ENCODE data around the gene ATP9A. TPM values are rescaled to one million over a fixed set of nuclear protein-coding genes. Genes with fewer than 3 reads are reported as not detected.

Gene ATP9A
- total and polyA plus RNA-seq, 2 of the 4 experiments (the other 2 are of a cell fraction): 10.6 to 22.4 TPM

DNA sequence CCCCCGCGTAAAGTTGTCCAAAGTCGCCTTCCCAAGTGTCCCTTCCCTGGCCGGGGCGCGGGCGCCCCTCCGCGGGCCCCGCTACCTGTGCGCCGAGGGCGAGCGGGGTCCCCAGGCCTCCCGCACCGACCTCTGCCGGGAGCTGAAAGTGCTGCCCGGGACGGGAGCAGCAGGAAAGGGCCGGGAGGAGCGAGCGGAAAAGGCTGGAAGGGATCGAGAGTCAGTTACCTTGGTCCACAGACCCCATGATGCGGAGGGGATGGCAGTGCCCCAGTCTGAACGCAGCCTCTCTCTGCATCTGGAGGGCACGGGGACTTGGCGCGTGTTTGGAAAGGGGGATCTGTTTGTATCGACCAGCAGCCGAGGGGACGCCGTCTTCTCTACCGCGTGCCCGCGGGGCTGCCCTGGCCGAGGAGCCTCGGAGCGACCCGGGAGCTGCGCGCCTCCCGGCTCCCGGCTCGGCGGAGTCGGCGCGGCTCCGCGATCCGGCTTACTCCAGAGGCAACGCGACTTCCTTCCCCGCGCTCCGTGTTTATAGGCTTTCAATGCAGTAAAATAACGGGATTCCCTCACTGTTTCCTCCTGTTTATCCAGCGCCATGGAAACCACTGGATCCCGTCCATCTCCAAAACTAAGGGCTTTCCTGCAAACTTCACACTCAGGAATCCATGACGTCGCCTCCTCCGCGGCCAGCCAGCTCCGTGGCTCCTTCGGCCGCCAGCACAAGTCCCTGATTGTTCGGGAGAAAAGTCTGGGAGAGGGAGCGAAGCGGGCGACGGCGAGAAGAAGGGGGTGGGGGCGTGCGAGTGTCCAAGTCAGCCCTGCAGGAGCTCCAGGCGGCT, 205.6 kb downstream of the ATP9A start (continued):
- TF ChIP-seq MAFK (IDR thresholded peaks at IDR 0.05; ENCODE audit: low read depth, low read length): no peak

DNA sequence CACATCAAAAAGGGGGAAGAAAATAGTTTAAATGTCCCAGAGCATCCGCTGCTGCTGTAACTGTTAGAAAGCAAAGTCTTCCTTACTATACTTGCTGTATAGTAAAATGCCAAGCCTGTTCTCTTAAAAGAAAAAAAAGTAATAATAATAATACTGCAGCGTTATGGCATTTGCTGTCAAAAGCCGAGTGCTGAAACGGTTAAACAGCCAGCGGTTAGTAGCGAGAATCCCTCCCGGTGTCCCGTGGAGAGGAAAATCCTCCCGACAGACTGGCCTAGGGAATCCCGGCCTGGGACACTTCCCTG, 206.2 kb downstream of the ATP9A start:
- no peak overlapping the region for H4K91ac ChIP-seq (ENCODE audit: insufficient read depth, low read depth, low read length)
- no peaks in the 10 kb centered on the region; the same call in 1 of the 2 replicates for H3K36me3 ChIP-seq (ENCODE audit: control insufficient read depth, insufficient read depth, low read length)
- no peak overlapping the region; the same call in 1 of the 2 replicates for H3K23ac ChIP-seq (ENCODE audit: low read depth, low read length)
- no peak overlapping the region for H2BK5ac ChIP-seq (ENCODE audit: low read depth, low read length, poor library complexity, severe bottlenecking)
- H4K5ac ChIP-seq (ENCODE audit: low read depth, low read length): no peak overlapping the region
- 0% methylated on average over 5 of the region's 10 CpGs; no CpG with 5 or more reads in 1 of the 2 experiments for WGBS, 2 experiments (ENCODE audit: extremely low coverage in 2 of 2, insufficient read length in 1 of 2)
- peaks cover 7% of the 10 kb centered on the region; the same call in 1 of the 2 replicates for H4K20me1 ChIP-seq (ENCODE audit: insufficient read depth, low read length)
- peaks cover 12% of the 10 kb centered on the region for H3K4me1 ChIP-seq (ENCODE audit: control insufficient read depth, insufficient read depth, low read length)
- no peak overlapping the region for H2BK20ac ChIP-seq (ENCODE audit: low read depth, low read length)
- BruUV-seq (replicated peaks): no TSS peak
- H3K4me3 ChIP-seq (ENCODE audit: insufficient read depth, low read depth, low read length): peak overlapping the region; percentile 54
- DNase-seq (peak; percentile 19), ATAC-seq (ENCODE audit: low read depth) (peak; percentile 10)
- no peaks in the 10 kb centered on the region for H3K9me3 ChIP-seq (ENCODE audit: control insufficient read depth, insufficient read depth, low read length)
- H3K27me3 ChIP-seq (ENCODE audit: control insufficient read depth, insufficient read depth, low read length): no peaks in the 10 kb centered on the region
- H4K8ac ChIP-seq (ENCODE audit: low read depth in 2 of 2, low read length in 2 of 2): no peak overlapping the region
- peaks cover 7 to 12% of the 10 kb centered on the region in 2 experiments; a peak in 2 of 4 replicates for H3K79me1 ChIP-seq (ENCODE audit: low read depth in 1 of 2, low read length in 2 of 2)
- H2AK5ac ChIP-seq (ENCODE audit: low read depth, low read length): no peak overlapping the region
- in situ Hi-C loops (cut with MboI; ENCODE audit: low sequenced_read_pairs) (no loop called here), dilution Hi-C loops (cut with HindIII; ENCODE audit: low sequenced_read_pairs, unreplicated experiment) (no loop called here), intact Hi-C loops (cut with micrococcal nuclease) (loop anchor here (1.0 to 5.0 kb wide), 5 partner anchors 29 to 115 kb away; no protein-coding TSS in a partner anchor)
- no peak overlapping the region for H3K56ac ChIP-seq (ENCODE audit: extremely low read depth, insufficient read depth, low read length)
- H3K27ac ChIP-seq (ENCODE audit: insufficient read depth, low read length): no peak overlapping the region; the same call in 1 of the 2 replicates
- no peak overlapping the region for H2AK9ac ChIP-seq (replicated peaks; ENCODE audit: low read depth, low read length, poor library complexity)
- peaks cover 4% of the 10 kb centered on the region for H3K9me1 ChIP-seq (ENCODE audit: insufficient read depth, low read length)
- no peak overlapping the region for H3K9ac ChIP-seq (ENCODE audit: low read depth, low read length)
- H3K18ac ChIP-seq (ENCODE audit: low read depth, low read length): no peak overlapping the region
- peak overlapping the region; percentile 93 for H2AFZ ChIP-seq (replicated peaks; ENCODE audit: low read length, poor library complexity)
- CTCF ChIA-PET: interaction anchor here (1.1 kb wide), 1 partner anchor 32 kb away, joined by 4 read pairs; no protein-coding TSS in a partner anchor
- no peak overlapping the region for H3K4ac ChIP-seq (ENCODE audit: low read depth, low read length)
- H3K4me2 ChIP-seq (ENCODE audit: low read depth, low read length): peak overlapping the region; percentile 91
- no peak overlapping the region for H2BK15ac ChIP-seq (ENCODE audit: low read depth, low read length)
- TF ChIP-seq MXI1 (IDR thresholded peaks at IDR 0.05; ENCODE audit: borderline replicate concordance, low read depth, low read length) (no peak), CHD1 (IDR thresholded peaks at IDR 0.05; ENCODE audit: low read depth, low read length) (no peak), BHLHE40 (IDR thresholded peaks at IDR 0.05; ENCODE audit: low read depth, low read length) (no peak), RFX5 (IDR thresholded peaks at IDR 0.05; ENCODE audit: low read depth, low read length) (no peak), POLR2A (IDR thresholded peaks at IDR 0.05; ENCODE audit: low read depth, low read length) (no peak)
- TF ChIP-seq, protein P1, sequence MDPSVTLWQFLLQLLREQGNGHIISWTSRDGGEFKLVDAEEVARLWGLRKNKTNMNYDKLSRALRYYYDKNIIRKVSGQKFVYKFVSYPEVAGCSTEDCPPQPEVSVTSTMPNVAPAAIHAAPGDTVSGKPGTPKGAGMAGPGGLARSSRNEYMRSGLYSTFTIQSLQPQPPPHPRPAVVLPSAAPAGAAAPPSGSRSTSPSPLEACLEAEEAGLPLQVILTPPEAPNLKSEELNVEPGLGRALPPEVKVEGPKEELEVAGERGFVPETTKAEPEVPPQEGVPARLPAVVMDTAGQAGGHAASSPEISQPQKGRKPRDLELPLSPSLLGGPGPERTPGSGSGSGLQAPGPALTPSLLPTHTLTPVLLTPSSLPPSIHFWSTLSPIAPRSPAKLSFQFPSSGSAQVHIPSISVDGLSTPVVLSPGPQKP (IDR thresholded peaks at IDR 0.05; ENCODE audit: borderline replicate concordance, low read depth, low read length): no peak
- no peak overlapping the region for H3K14ac ChIP-seq (replicated peaks; ENCODE audit: low read depth, low read length)
- POLR2A ChIA-PET (ENCODE audit: unreplicated experiment): no interaction called here
- no peak overlapping the region for H2BK120ac ChIP-seq (ENCODE audit: low read depth, low read length)
